Naive B cell (primary cell): ENCODE data around the gene TAPBPL. TPM values are rescaled to one million over a fixed set of nuclear protein-coding genes. Genes with fewer than 3 reads are reported as not detected.

Experiments
- ATAC-seq, 2 donors: fragments of 150-1000 bp; cut with Tn5 transposase; 2 replicates each; pipeline ENCODE4 v1.10.0; 2021; ENCODE audit warnings: low read depth in 2 of 2, mild to moderate bottlenecking in 2 of 2, moderate library complexity in 2 of 2
- DNase-seq: peaks from one replicate; pipeline ENCODE4 v3.0.0; 2022
- H3K27ac Mint-ChIP-seq, 6 donors: one replicate each; pipeline ENCODE4 v1.8.0; 2020 to 2022; ENCODE audit warnings: mild to moderate bottlenecking in 6 of 6, mixed read lengths in 6 of 6, moderate library complexity in 5 of 6, inconsistent platforms in 2 of 6
- H3K27me3 Mint-ChIP-seq, 3 donors: one replicate each; pipeline ENCODE4 v1.8.0; 2021 to 2022; ENCODE audit warnings: mixed read lengths in 3 of 3, mild to moderate bottlenecking in 1 of 3
- H3K36me3 Mint-ChIP-seq, 2 donors: one replicate each; pipeline ENCODE4 v1.8.0; 2020 to 2022; ENCODE audit warnings: mixed read lengths in 2 of 2, inconsistent platforms in 1 of 2, mild to moderate bottlenecking in 1 of 2
- H3K4me1 Mint-ChIP-seq, 3 donors: one replicate each; pipeline ENCODE4 v1.8.0; 2020 to 2022; ENCODE audit warnings: mixed read lengths in 3 of 3, inconsistent platforms in 1 of 3, mild to moderate bottlenecking in 1 of 3, moderate library complexity in 1 of 3
- H3K4me3 Mint-ChIP-seq, 8 donors: one replicate each; pipeline ENCODE4 v1.8.0; 2020 to 2022; ENCODE audit warnings: mild to moderate bottlenecking in 8 of 8, mixed read lengths in 8 of 8, moderate library complexity in 8 of 8, inconsistent platforms in 2 of 8
- H3K9me3 Mint-ChIP-seq, 7 donors: one replicate each; pipeline ENCODE4 v1.8.0; 2020 to 2022; ENCODE audit warnings: mixed read lengths in 7 of 7, mild to moderate bottlenecking in 5 of 7, inconsistent platforms in 2 of 7, moderate library complexity in 1 of 7
- polyA plus RNA-seq, 6 donors: library from polyadenylated mRNA; unstranded; fragments of 300-500 nt; fragmentation: Illumina TruSeq; gene quantifications; one replicate each; pipeline ENCODE4 v1.2.3, GENCODE V29; 2021; ENCODE audit warnings: low read depth in 6 of 6

The TAPBPL gene
- 100 to 1,000 TPM in 3 of 6 donors, 10 to 100 TPM in 3; 61.0 to 128 (median 108) TPM for polyA plus RNA-seq

DNA sequence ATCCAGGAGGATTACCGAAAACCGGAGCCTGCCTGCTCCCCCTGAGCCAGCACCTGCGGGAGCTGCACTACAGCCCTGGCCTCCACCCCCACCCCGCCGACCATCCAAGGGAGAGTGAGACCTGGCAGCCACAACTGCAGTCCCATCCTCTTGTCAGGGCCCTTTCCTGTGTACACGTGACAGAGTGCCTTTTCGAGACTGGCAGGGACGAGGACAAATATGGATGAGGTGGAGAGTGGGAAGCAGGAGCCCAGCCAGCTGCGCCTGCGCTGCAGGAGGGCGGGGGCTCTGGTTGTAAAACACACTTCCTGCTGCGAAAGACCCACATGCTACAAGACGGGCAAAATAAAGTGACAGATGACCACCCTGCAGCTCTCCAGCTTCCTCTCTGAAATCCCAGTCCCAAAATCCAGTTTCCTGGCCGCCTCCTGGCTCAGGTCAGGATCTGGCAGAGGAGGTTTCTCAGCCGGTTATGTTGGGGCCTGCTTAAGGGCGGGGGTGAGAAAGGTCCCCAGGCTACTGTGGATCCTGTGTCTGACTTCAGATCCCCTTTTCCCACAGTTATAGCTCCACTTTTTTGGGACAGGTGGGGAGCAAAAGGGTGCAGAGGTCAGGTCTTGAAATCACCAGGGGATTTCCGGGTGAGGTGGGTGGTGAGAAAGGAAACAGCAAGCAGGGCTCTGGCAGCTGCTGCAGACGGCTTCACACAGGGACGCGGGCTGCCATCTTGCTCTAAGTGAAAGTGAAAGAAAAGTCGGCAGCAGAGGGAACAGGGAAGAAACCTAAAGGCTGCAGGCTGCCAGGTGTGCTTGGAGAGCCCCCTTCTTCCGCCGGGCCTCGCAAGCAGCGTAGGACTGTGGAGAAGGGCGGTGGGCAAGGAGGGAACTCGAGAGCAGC is at the start of gene TAPBPL:
TSS of gene TAPBPL (plus strand) at position 695 of the 897 bp plus-strand sequence. CDS start 207 bp downstream, outside the sequence.
- peaks cover 7 to 9% of the 10 kb centered on the region in 2 donors for H3K36me3 Mint-ChIP-seq
- no peaks in the 10 kb centered on the region for H3K27me3 Mint-ChIP-seq
- peak within 1 kb of the TSS; percentile 93 to 100 (median 100) for H3K4me3 Mint-ChIP-seq
- no peaks in the 10 kb centered on the region for H3K9me3 Mint-ChIP-seq
- DNase-seq (peak; percentile 83), ATAC-seq (peak; percentile 95)
- H3K4me1 Mint-ChIP-seq: peaks cover 48 to 70% (median 58%) of the 10 kb centered on the region in 3 donors
- peak within 1 kb of the TSS; percentile 93 to 100 (median 99) for H3K27ac Mint-ChIP-seq

- H3K27ac Mint-ChIP-seq: peak overlapping the region in 1 of 6 donors; percentile 44
- H3K9me3 Mint-ChIP-seq: peaks cover 0 to 3% (median 0%) of the 10 kb centered on the region in 7 donors
- no peaks in the 10 kb centered on the region for H3K36me3 Mint-ChIP-seq
- peaks cover 5 to 12% (median 6%) of the 10 kb centered on the region in 3 donors for H3K27me3 Mint-ChIP-seq
- DNase-seq: no peak
- H3K4me1 Mint-ChIP-seq: no peaks in the 10 kb centered on the region
- H3K4me3 Mint-ChIP-seq: no peak overlapping the region
- no peak for ATAC-seq
Measured at GRCh38 chr12:6404390-6404789, 47.5 kb upstream of the TAPBPL start.

DNA sequence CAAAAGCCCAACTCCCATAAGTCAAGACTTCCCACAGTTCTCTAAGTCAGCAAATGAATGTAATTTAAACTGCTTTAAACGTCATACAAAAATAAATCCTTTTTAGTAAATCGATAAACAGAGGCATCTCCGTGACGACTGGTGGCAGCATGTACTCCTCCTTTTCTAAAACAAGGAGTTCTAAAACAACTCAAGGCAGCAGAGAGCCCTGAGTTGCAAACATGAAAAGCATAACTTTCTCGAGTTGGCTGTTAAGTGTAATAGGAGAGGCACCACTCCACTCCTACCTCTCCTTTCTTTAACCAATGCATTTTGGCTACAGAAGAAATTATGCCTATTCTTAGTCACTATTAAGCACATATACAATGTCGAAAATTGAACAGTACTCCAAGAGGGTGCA is 45.9 kb upstream of the TAPBPL start:
- Mint-ChIP-seq H3K27me3 (peaks cover 0 to 15% (median 13%) of the 10 kb centered on the region in 3 donors), H3K36me3 (no peaks in the 10 kb centered on the region), H3K4me1 (no peaks in the 10 kb centered on the region), H3K9me3 (peaks cover 0 to 3% (median 0%) of the 10 kb centered on the region in 7 donors), H3K27ac (no peak overlapping the region), H3K4me3 (no peak overlapping the region)
- ATAC-seq: no peak
- no peak for DNase-seq

DNA sequence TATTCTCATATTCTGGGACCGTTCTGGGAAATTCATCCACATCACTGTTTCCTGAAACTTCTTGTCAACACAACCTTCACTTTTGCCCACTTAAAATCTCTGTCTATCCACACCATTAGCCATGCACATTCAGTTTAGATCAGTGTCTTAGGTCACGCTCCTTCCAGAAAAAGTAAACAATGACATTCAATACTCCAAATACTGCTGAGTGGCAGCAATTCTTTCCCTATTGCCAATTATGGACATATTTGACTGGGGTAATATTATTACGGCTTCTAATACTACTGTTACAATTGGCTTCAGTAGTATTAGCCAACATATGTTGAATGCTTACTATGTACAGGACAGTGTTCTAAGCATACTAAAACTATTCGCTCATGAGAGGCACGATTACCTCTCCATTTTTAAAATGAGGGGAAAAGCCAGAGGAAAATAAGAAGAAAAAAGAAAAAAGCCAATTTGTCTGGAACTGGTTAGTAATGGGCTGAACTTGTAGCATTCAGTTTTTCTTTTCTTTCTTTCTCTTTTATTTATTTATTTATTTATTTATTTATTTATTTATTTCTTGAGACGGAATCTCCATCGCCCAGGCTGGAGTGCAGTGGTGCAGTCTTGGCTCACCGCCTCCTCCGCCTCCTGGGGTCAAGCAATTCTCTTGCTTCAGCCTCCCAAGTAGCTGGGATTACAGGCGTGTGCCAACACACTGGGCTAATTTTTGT is 44.4 kb upstream of the TAPBPL start:
- Mint-ChIP-seq H3K4me3 (no peak overlapping the region), H3K27me3 (peaks cover 0 to 18% (median 8%) of the 10 kb centered on the region in 3 donors), H3K9me3 (peaks cover 0 to 3% (median 0%) of the 10 kb centered on the region in 7 donors), H3K4me1 (no peaks in the 10 kb centered on the region), H3K27ac (no peak overlapping the region), H3K36me3 (no peaks in the 10 kb centered on the region)
- ATAC-seq (no peak), DNase-seq (no peak)

DNA sequence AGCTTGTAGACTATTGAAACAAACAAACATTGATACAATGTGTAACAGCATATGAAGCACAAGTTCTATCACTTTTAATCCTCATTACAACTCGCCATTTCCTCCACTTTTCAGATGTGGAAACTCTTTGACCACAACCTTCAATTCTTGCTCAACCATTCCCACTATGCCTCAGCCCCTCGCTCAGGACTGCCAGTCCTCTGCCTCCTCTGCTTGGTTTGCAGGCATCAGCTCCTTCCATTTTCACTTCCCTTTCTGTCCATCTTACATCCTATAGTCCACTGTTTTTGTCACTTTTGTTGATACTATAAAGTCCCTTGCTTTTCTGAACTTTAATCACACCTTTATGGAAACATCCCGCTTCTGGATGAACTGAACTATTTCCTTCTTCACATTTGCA is 35.2 kb upstream of the TAPBPL start:
- H3K36me3 Mint-ChIP-seq: no peaks in the 10 kb centered on the region
- no peak for DNase-seq

DNA sequence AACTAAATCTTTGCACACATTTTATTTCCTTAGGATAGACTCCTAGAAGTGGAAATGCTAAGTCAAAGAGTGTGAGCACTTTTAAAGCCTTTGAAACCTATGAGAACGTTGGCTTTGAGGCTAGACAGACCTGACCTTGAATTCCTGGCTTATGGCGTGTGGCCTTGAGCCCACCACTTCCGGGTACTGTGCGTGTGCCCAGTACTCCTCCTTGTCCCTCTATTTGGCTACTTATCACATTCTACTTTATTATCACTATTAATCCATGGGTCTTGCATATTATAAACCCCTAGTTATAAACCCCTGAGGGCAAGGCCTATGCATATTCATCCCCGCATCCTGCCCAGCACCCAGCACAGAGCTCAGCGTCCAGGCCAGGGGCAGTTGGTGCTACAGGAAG is 33.0 kb upstream of the TAPBPL start:
- H3K27me3 Mint-ChIP-seq: peaks cover 10 to 28% (median 12%) of the 10 kb centered on the region in 3 donors
- no peaks in the 10 kb centered on the region for H3K9me3 Mint-ChIP-seq
- no peaks in the 10 kb centered on the region for H3K36me3 Mint-ChIP-seq
- no peak overlapping the region for H3K4me3 Mint-ChIP-seq
- no peak for ATAC-seq
- no peak overlapping the region for H3K27ac Mint-ChIP-seq
- DNase-seq: no peak
- H3K4me1 Mint-ChIP-seq: peaks cover 7 to 17% (median 16%) of the 10 kb centered on the region in 3 donors

More for the DNA sequence above, 35.2 kb upstream of the TAPBPL start:
- Mint-ChIP-seq H3K4me1 (peaks cover 0 to 11% (median 10%) of the 10 kb centered on the region in 3 donors), H3K27ac (no peak overlapping the region), H3K9me3 (no peaks in the 10 kb centered on the region), H3K4me3 (peak overlapping the region in 1 of 8 donors; percentile 9), H3K27me3 (peaks cover 5 to 28% (median 17%) of the 10 kb centered on the region in 3 donors)
- no peak for ATAC-seq

DNA sequence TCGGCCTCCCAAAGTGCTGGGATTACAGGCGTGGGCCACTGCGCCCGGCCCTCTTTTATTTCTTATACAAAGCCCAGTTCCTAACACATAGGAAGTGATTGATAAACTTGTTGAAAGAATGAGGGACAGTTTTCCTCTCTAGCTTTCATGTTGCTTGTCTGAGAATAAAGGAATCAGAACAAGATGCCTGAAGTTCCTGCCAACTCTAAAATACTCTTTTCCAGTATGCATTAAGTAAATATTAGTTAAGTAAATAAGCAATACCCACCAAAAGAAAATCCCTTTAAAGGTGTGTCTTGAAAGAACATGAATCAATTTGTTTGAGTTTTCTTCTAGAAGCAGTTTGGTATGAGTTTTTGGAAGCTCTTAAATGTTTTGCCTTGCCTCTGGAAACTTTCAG is 31.5 kb upstream of the TAPBPL start:
- Mint-ChIP-seq H3K9me3 (no peaks in the 10 kb centered on the region), H3K4me1 (peaks cover 17 to 24% (median 19%) of the 10 kb centered on the region in 3 donors), H3K4me3 (no peak overlapping the region), H3K36me3 (no peaks in the 10 kb centered on the region), H3K27ac (no peak overlapping the region), H3K27me3 (peaks cover 10 to 13% (median 11%) of the 10 kb centered on the region in 3 donors)
- DNase-seq (no peak), ATAC-seq (no peak)

GRCh38 chr12:6423267-6424007 is 28.4 kb upstream of the TAPBPL start:
- Mint-ChIP-seq H3K27me3 (peaks cover 0 to 5% (median 0%) of the 10 kb centered on the region in 3 donors), H3K27ac (peak overlapping the region; percentile 56 to 91 (median 89)), H3K4me3 (peak overlapping the region in 6 of 8 donors; percentile 10 to 78 (median 20)), H3K9me3 (no peaks in the 10 kb centered on the region), H3K4me1 (peaks cover 29 to 48% (median 36%) of the 10 kb centered on the region in 3 donors), H3K36me3 (no peaks in the 10 kb centered on the region)
- ATAC-seq (peak; percentile 32 to 44), DNase-seq (peak; percentile 78)

DNA sequence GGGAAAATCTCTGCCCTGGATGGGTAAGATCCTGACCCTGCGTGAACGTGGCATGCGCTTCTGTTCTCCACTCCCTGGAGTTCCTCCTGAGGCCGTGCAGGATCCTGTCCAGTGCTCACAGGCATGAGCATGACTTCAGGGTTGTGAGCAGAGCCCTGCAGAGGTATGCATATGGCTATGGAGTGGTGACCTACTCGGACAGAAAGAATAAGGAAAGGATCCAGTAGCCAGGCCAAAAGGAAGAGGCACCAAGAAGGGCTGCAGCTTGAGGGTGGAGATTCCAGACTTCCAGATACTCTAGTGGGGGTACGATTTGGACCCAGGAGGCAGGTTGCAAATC is 27.9 kb upstream of the TAPBPL start:
- H3K27me3 Mint-ChIP-seq: peaks cover 0 to 5% (median 0%) of the 10 kb centered on the region in 3 donors
- H3K27ac Mint-ChIP-seq: peak overlapping the region in 5 of 6 donors; percentile 56 to 91 (median 90)
- peaks cover 29 to 49% (median 36%) of the 10 kb centered on the region in 3 donors for H3K4me1 Mint-ChIP-seq
- H3K4me3 Mint-ChIP-seq: peak overlapping the region in 4 of 8 donors; percentile 10 to 78 (median 16)
- no peaks in the 10 kb centered on the region for H3K36me3 Mint-ChIP-seq
- no peak for ATAC-seq
- DNase-seq: no peak
- no peaks in the 10 kb centered on the region for H3K9me3 Mint-ChIP-seq

GRCh38 chr12:6424866-6425265 is 27.0 kb upstream of the TAPBPL start:
- peaks cover 0 to 5% (median 0%) of the 10 kb centered on the region in 3 donors for H3K27me3 Mint-ChIP-seq
- H3K36me3 Mint-ChIP-seq: no peaks in the 10 kb centered on the region
- no peak for DNase-seq
- peaks cover 29 to 51% (median 36%) of the 10 kb centered on the region in 3 donors for H3K4me1 Mint-ChIP-seq
- ATAC-seq: no peak
- no peak overlapping the region for H3K4me3 Mint-ChIP-seq
- no peaks in the 10 kb centered on the region for H3K9me3 Mint-ChIP-seq
- peak overlapping the region; percentile 53 to 99 (median 88) for H3K27ac Mint-ChIP-seq

DNA sequence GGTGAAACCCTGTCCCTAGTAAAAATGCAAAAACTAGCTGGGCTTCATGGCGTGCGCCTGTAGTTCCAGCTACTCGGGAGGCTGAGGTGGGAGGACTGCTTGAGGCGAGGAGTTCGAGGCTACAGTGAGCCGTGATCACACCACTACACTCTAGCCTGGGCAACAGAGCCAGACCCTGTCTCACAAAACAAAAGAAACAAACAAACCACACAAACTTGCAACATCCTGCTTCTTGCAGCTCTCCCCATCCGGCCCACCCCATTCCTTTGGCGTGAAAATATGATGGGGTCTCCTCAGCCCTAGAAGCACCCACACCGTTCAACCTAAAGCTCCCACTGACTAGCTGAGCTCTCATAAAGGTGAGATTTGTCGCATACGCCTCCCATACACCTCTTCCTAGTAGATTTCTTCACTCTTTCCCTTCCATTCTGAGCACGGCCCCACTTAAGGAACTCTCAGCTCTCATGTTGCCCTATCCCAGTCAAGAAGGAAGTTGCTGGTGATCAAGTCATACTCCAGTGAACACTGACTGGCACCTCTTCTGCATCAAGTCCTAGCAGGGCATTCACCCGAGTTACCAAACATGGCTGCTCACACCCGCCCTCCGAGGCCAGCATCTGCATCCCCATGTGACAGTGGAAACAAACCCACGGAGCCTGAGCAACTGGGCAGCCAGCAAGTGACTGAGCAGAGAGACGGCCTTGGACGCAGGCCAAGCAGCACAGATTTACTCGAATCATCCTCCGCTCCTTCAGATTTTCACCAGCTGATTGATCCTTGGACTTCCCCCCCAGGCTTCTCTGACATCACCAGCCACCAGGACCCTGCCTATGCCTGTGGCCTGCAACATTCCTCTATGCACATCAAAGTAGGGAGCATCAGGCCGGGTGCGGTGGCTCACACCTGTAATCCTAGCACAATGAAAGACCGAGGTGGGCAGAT is 26.0 kb upstream of the TAPBPL start:
- H3K4me1 Mint-ChIP-seq: peaks cover 38 to 61% (median 45%) of the 10 kb centered on the region in 3 donors
- DNase-seq (peak; percentile 66), ATAC-seq (peak; percentile 59 to 63)
- no peaks in the 10 kb centered on the region for H3K36me3 Mint-ChIP-seq
- peaks cover 0 to 5% (median 0%) of the 10 kb centered on the region in 3 donors for H3K27me3 Mint-ChIP-seq
- peak overlapping the region in 7 of 8 donors; percentile 0 to 93 (median 76) for H3K4me3 Mint-ChIP-seq
- H3K9me3 Mint-ChIP-seq: no peaks in the 10 kb centered on the region
- H3K27ac Mint-ChIP-seq: peak overlapping the region; percentile 94 to 100 (median 100)
